HEK293 (cell line): ENCODE data around the gene EPB41L5.

ENCODE experiments used
- CTCF ChIP-seq: fragments of 450-650 bp; formaldehyde crosslinking; IDR thresholded peaks from 2 replicates; pipeline ENCODE4 v1.5.1; 2016; ENCODE audit warnings: missing biosample characterization, missing genetic modification characterization
- KLF16 ChIP-seq: fragments of 450-650 bp; formaldehyde crosslinking; IDR thresholded peaks from 2 replicates; pipeline ENCODE4 v1.5.1; 2017; ENCODE audit warnings: missing biosample characterization, missing genetic modification characterization
- PBX3 ChIP-seq: sonication (generic); formaldehyde crosslinking; IDR thresholded peaks from 2 replicates; pipeline ENCODE4 v1.8.1; 2022; ENCODE audit warnings: mild to moderate bottlenecking, moderate library complexity, missing genetic modification reagents
- REST ChIP-seq: fragments of 450-650 bp; formaldehyde crosslinking; IDR thresholded peaks from 2 replicates; pipeline ENCODE4 v1.5.1; 2016; ENCODE audit warnings: missing biosample characterization, missing genetic modification characterization
- ZBTB7A ChIP-seq: fragments of 450-650 bp; formaldehyde crosslinking; IDR thresholded peaks from 2 replicates; pipeline ENCODE4 v1.5.1; 2016; ENCODE audit warnings: low read depth, missing biosample characterization, missing genetic modification characterization
- ZNF174 ChIP-seq: fragments of 450-650 bp; formaldehyde crosslinking; IDR thresholded peaks from 2 replicates; pipeline ENCODE4 v1.5.0; 2017; ENCODE audit warnings: missing biosample characterization, mild to moderate bottlenecking, missing genetic modification characterization
- ZNF239 ChIP-seq: fragments of 450-650 bp; formaldehyde crosslinking; IDR thresholded peaks from 2 replicates; pipeline ENCODE4 v1.5.1; 2016; ENCODE audit warnings: missing biosample characterization, missing genetic modification characterization

- TF ChIP-seq ZNF174 (no peak), ZNF239 (no peak), REST (tag by site-specific recombination) (no peak), PBX3 (no peak), ZBTB7A (tag by site-specific recombination) (no peak), CTCF (tag by site-specific recombination) (no peak), KLF16 (tag by site-specific recombination) (no peak)
Measured at GRCh38 chr2:119996148-119996547, 16.7 kb upstream of the EPB41L5 start.
